ENCODE results near the gene PCLO.
"Not testable (repeated sequence)": the region's sequence is repeated elsewhere in the genome, so short reads cannot be mapped to it uniquely, and the experiment has no call there.

Gene PCLO

DNA sequence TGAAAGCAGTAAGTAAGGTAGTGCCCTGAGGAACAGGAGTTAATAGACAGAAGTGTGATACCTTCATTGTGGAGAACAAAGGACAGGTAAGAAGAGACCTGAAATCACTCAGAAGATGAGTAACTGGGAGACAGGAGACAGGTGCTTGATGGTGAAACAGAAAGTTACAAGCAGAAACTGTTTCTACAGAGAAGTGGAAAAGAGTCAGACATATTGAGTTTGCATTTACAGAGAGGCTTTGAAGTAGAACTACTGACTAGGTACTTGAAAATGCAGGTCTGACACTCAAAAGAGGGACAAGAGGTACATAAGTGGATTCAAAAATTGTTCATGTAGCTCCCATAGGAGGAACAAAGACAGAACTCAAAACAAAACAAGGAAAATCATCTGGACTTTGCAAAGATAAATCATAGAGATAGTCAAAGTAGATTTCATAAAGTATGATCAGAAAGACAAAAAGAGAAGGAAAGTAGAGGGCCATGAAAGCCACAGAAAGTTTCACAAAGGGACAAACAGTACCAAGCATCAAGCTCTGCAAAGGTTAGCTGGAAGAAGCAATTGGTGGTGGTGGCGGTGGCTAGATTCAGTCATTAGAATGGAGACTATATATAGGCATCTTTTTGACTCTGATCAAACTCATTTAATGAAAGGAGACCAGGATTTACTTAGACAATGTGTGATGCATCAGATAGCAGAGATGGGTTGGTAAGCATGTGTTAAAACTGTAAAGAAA lies 198.4 kb downstream of the PCLO start:
- DNase-seq (ENCODE audit: low read depth) = no peak

DNA sequence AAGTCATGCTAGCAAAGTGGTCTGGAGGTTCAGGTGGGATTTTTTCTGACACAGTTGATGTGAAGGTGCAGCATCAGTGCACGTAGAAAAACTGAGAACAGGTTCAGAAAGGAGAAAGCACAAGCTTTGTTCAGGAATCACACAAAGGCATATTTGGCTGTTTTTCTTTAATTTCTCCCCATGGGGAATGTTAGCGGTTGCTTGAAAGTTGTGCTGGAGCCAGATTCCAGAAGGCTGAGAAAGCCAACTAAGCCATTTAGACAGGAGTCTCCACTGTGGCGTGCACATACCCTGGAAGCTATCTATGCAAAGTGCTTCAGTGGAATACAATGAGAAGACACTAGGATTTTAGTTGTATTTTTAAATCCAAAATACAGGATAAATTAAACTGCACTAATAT lies 201.4 kb downstream of the PCLO start:
- DNase-seq (ENCODE audit: low read depth) = no peak

DNA sequence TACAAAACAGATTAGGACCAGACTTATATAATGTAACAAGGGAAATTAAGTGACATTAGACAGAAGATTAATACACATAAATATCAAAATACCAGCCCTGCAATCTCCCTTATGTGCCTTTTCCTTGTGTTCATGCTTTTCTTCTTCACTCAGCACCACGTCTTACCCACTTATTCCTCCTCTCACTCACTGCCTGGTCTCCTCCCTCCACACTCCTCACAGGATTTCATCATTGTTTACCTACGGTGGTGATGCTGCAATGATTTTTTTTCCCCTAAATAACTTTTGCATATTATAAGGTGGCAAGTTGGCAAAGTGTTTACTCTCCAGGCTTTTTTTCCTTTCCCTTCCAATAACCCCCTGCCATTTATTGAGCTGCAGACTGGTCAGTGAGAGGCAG lies 203.2 kb downstream of the PCLO start:
- no peak for DNase-seq (ENCODE audit: low read depth)

DNA sequence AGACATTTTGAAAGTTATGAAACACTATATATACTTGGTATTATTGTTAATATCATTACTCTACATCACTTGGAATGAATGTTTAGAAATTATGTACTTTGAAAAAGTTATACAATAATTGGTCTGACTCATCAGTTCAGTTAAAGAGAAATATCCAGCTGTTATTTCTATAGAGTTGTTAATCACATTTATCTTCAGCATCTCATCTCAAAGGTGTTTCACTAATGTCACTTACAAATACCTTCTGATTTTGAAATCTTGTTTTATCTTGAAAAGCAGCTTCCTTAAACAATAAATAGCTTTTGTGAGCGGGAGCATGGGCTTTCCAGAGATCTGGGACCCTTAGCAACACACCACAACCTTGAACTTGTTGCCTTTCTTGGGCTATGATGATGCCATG lies 205.2 kb downstream of the PCLO start:
- no peak for DNase-seq (ENCODE audit: low read depth)

DNA sequence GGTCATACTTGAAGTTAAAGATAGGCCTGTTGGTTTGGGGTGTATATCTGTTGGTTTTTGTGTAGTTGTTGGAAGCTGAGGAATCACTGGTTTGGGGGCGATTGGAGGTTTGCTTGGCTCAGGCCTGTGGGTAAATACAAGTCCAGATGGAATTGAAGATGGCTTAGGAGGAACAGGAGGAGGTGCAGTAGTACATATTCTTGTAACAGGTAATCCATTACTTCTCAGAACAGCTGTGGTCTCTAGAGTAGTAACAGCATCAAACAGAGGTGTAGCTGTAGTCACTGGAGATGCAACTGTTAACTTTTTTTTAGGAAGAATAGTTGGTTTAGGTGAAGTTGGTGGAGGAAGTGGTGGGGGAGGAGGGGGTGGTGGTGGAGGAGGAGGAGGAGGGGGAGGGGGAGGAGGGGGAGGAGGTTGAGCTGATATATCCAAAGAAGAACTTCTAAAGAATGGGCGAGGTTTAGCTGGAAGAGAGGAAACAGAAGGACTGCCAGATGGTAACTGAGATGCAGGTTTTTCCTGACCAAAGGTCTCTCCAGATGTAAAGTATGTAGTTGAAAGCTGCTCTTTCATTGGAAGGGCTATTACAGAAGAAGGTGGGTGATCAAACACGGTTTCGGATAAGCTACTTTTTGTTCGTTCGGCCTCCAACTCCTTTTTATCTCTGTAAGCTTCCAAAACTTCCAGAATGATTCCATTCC lies 209.2 kb downstream of the PCLO start:
- DNase-seq (ENCODE audit: low read depth) = no peak

DNA sequence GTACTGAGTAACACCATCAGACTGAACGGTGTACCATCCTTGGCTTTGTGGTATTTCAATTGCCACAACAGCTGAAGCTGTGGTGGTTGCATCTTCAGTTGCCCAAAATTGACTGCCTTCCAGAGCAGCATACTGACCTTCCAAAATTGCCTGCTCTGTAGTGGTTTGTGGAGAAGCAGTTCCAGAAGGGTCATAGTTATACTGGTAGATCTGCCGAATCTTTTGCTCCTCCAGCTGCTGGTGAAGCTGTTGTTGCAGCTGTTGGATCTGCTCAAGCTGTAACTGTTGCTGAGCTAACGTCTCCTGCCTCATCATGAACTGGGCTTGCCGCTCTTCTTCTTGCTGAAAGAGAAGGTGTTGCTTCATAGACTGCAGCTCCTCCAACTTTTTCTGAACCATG lies 212.2 kb downstream of the PCLO start:
- no peak for DNase-seq (ENCODE audit: low read depth)

DNA sequence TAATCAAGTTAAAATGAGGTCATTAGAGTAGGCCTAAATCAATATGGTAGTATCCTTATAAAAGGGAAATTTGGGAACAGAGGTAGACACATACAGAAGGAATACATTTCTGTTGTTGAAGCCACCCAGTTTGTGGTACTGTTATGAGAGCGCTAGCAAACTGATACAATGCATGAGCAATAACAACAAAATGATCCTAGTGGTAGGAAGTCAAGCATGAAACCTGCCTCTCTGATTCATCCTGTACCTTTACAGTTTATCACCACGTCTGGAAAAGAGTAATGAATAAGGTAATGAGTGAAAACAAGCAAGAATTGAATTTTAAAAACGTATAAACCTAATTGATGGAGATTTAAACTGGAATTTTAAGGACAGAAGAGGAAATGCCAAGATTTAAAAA lies 217.2 kb downstream of the PCLO start:
- no peak for DNase-seq (ENCODE audit: low read depth)

DNA sequence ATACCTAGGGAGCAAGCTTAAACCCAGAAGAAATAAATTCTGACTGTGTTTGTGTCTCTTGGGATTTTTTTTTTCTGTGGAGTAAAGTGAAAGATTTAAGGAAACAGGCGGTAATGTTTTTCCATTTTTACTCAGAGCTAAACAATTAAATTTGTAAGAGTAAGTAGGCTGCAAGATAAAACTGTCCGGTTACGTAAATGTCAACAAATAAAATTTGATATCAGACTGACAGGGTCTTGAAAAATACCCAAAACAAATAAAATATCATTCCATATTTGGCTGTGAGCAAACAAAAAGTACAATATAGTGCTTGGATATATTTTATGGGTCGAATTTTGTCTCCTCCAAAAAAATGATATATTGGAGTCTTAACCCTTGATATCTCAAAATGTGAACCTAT lies 217.6 kb downstream of the PCLO start:
- no peak for DNase-seq (ENCODE audit: low read depth)

DNA sequence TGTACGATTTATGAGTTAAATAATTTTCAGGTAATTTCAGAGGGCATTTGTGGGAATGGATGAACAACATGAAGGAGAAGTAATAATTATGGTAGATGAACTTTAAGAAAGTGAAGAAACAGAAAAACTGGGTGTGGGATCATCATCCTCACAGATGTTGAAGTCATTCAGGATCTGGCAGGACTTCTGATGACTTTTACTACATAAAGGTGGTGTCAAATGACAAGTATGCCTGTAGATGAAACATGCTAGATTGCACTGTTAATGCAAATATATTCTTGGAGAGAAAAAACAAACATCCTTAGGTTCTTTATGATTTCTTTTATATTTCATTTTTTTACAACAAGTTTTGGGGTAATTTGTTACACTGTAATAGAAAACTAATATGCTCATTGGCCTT lies 230.2 kb downstream of the PCLO start:
- no peak for DNase-seq (ENCODE audit: low read depth)

DNA sequence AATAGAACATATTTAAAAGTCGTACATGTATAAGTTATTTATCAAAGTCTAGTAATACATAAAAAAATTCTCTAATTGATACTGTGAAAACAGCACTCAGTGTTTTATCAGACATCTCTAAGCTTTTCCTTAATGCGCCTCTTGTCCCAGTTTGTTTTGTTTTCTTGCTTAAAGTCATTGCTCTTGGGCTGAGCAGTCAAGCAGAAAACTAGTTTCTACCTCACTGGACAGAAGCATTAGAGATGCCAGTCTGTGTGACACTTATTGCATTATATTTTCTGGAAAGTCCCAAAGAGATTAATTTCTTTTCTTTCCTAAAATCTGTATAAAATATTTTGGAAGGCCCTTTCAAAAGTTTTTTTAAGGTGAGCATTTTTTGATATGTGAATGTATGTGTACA lies 236.2 kb downstream of the PCLO start:
- DNase-seq (ENCODE audit: low read depth) = no peak

DNA sequence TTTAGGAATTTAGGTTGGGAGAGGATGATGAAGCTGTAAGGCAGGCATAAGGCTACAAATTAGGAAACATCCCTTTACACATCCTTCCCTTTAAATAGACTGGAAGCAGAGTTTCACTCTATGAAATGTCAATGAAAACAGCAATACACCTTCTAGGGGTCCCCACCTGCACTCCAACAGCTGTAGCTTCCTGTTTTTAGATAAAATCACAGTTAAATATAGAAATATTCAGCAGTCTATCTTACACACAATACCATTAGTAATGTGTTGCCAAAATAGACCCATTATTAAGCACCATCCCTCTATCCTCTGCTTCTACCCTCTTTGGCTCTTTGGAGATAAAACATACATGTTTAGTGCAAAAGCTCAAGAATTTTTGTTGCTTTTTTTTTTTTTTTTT lies 237.4 kb downstream of the PCLO start:
- no peak for DNase-seq (ENCODE audit: low read depth)

DNA sequence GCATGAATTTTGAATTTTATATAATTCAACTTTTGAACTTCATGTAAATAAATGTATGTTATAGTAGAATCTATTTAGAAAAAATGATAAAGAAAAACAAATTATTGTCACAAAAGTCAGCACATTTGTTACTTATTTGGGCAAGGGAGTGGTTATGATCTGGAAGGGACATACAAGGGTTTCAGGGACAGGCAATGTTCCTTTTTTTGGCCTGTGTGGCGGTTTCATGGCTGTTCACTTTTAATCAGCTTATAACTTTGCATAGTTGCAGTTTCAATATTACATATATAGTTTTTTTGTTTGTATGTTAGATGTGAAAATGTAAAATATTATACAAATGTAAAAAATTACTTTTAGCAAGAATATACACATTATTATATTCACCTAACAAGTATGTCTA lies 256.2 kb downstream of the PCLO start:
- DNase-seq (ENCODE audit: low read depth) = no peak

DNA sequence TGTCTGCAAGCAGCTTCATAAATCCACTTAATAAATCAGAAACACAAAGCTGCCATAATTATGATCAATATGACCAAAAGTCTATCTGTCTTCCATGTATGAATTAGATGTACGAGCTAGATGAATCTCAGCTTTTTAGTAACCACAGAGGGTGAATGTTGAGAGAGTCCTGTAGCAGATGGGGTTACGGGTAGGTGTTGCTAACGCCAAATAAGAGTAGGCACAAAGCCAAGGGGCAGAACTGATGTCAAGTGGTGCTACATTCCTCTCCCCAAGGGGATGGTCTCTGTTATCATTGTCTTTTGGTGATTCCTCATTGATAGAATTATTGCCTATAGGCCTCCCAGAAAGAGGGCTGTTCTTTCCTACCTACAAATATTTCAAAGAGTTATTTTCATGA lies 257.8 kb downstream of the PCLO start:
- DNase-seq (ENCODE audit: low read depth) = no peak

DNA sequence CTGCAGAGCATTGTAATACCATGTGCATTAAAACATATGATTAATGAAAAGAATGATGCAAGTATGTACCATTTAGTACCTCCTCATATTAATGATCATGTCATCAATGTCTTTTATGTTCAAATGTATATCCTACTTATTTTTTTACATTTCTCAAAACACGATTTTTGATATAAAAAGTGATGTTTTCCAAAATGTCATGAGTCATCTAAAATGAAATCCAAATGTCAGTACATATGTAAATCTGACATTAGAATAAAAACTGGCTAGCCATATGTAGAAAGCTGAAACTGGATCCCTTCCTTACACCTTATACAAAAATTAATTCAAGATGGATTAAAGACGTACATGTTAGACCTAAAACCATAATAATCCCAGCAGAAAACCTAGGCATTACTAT lies 261.6 kb downstream of the PCLO start:
- DNase-seq (ENCODE audit: low read depth) = not testable (repeated sequence)

DNA sequence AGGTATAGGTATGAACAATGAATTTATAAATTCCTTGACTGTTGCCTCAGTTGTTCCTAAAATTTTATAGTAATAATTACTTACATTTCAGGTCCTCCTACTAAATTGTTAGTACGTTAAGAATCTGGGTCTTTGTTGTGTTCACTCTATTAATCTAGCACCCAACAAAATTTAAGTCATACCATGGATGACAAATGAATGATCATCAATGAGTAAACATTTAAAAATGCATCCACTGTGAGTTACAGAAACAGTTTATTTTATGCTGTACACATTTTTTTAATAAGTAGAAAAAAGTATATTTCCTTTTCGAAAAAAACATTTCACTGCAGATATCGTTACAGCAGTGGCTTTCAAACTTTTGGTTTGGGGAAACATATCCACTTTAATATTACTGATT lies 265.2 kb downstream of the PCLO start:
- no peak for DNase-seq (ENCODE audit: low read depth)

DNA sequence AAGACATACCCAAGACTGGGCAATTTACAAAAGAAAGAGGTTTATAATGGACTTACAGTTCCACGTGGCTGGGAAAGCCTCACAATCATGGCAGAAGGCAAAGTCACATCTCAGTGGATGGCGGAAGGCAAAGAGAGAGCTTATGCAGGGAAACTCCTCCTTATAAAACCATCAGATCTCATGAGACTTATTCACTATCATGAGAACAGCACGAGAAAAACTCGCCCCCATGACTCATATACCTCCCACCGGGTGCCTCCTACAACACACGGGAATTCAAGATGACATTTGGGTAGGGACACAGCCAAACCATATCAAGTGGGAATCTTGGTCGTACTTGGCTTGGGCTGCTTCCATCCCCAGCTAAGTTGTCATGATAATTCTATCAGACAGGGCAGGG lies 268.3 kb downstream of the PCLO start:
- not testable (repeated sequence) for DNase-seq (ENCODE audit: low read depth)

DNA sequence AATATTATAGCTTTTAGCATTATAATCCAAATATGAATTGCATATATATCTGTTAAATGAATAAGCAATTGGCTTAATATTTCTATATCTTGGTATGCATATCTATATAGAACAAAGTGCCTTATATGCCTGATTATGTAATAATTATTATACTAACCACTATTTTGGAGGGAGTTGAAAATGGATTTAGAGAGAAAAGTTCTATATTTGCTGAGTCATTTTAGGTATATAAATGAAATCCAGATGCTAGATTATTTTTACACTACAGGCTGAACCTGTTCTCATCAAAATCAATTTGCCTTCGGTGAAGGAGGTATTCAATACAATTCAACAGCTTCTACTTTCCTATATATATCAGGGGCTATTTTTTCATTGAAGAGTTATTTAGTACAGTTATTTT lies 276.4 kb downstream of the PCLO start:
- no peak for DNase-seq (ENCODE audit: low read depth)

DNA sequence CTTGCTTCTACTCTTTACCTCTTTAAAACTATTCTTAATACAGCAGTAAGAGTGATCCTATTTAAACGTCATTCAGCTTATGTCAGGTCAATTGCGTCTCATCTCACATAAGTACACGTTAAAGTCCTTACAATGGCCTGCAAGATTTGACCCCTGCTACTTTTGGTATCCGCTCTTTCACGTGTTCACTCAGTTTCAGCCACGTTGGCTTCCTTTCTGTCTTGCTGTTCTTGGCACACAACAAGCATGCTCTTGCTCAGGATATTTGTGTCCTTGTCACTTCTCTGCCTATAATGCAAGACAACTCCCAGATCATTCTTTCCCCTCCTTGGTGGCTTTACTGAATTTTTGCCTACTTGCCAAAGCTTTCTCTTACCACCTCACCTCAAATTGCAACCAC lies 296.8 kb downstream of the PCLO start:
- DNase-seq (ENCODE audit: low read depth) = no peak

DNA sequence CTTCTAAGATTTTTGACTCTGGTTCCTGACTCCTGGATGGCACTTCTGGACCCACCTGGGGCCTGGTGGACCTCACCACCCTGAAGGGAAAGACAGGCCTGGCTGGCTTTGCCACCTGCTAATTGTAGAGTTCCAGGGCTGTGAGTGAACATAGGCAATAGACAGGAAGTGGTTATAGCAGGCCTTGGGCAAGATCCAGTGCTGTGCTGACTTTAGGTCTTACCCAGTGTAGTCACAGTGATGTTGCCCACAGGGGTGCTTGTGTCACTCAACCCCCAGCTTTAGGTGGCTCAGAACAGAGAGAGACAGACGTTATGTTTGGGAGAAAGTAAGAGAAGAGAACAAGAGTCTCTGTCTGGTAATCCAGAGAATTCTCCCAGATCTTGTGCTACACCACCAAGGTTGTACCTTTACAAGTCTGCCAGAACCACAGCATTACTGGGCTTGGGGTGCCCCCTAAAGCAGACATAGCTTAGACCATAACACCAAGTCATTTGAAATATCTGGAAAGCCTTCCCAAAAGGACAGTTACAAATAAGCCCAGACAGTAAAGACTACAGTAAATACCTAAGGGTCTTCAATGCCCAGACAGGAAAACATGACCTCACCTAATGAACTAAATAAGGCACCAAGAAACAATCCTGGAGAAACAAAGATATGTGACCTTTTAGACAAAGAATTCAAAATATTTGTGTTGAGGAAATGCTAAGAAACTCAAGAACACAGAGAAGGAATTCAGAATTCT lies 303.4 kb downstream of the PCLO start:
- DNase-seq (ENCODE audit: low read depth) = no peak

DNA sequence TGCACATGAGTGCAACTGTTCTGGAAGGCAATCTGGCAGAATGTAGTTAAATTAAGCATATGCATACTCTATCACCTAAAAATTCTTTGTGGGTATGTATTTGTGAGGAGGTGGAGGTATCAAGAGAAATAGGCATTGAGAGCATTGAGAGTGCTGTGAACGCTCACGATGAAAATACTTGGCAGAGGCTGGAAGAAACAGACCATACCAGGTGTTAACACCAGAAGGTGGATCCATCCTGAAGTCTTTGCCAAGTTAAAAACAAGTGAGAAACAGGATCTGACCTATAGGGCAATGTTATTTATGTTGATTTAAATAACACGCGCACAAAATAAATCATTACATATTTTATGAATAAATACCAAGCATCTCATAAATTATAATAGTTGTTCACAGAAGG lies 311.6 kb downstream of the PCLO start:
- no peak for DNase-seq (ENCODE audit: low read depth)

DNA sequence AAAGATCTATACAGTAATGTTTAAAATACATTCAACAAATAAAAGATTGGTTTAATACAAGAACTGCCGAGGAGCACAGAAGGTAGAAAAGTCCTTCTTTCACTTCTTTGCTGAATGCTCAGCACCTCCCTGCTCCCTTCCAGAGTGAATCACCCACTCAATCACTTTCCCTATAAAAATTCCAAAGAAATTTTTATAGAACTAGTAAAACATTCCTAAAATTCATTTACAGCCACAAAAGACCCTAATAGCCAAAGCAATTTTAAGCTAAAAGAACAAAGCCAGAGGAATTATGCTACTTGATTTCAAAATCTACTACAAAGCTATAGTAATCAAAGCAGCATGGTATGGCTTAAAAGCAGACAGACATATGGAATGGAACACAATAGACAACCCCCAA lies 320.9 kb downstream of the PCLO start:
- no peak for DNase-seq (ENCODE audit: low read depth)

DNA sequence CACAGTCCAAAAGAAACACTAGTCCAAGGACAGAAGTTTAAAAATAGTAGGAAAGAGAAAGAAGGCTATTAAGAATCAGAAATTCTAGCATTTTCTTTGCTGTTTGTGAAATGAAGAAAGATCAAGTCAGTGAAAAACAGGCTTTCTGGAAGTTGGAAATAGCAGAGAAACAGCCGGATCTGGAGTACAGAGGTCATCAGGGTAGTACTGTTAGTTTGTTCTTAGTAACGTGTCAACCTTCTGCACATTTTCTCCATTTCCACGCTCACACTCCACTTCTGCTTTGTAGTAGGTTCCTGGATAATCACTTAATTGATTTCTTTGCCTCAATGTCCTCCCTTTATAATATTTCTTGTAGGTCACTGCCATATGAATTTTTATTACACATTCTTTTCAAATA lies 322.6 kb downstream of the PCLO start:
- DNase-seq (ENCODE audit: low read depth) = no peak

DNA sequence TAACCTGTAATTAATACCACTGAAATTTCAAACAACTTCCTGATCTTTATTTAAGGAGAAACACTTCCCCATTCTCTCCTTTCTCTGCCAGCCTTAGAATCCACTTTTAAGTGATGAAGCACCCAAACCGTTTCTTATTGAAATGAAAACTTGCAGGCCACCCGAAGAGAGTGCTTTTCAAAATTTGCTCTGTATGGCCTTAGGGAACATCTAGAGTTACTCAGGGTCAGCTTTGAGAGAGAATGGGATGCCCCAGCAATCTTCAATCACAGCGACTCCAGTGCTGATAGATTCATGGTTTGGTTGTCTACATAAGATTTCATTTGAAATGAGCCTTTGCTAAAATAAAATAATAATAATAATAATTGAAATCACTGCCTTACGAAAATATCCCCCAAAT lies 323.1 kb downstream of the PCLO start:
- DNase-seq (ENCODE audit: low read depth) = no peak
